AG04450 (cell line): ENCODE measurements around the gene EID2. TPM values are rescaled to one million over a fixed set of nuclear protein-coding genes. Genes with fewer than 3 reads are reported as not detected.

Experiments
- CTCF ChIA-PET: fragments of 300-600, 350-600 bp; formaldehyde crosslinking; extraction: SDS; loops from one replicate; lab custom pipeline; 2022; ENCODE audit warnings: antibody characterized with exemption, inconsistent platforms; lab: Charles Lee
- POLR2A ChIA-PET: fragments of 350-600 bp; formaldehyde crosslinking; extraction: SDS; loops from one replicate; lab custom pipeline; 2021; ENCODE audit warnings: antibody characterized with exemption, inconsistent platforms; lab: Yijun Ruan, JAX
- DNase-seq: peaks from one replicate; pipeline ENCODE4 v3.0.0-alpha.2; 2011; ENCODE audit warnings: low read depth, low spot score
- H3K27ac ChIP-seq: one replicate; pipeline ENCODE4 v1.5.1; 2012; ENCODE audit warnings: low read depth, low read length, control low read depth
- H3K27me3 ChIP-seq: one replicate; pipeline ENCODE4 v1.6.0; 2012; ENCODE audit warnings: low read length; ENCODE audit not compliant: control insufficient read depth, insufficient read depth
- H3K4me3 ChIP-seq: 2 replicates; pipeline ENCODE4 v1.5.1; 2011; ENCODE audit warnings: mild to moderate bottlenecking, low read depth, low read length, control low read depth
- H3K9me3 ChIP-seq: 2 replicates; pipeline ENCODE4 v1.5.1; 2012; ENCODE audit warnings: low read length; ENCODE audit not compliant: control insufficient read depth, insufficient read depth
- CTCF ChIP-seq: IDR thresholded peaks from 2 replicates; pipeline ENCODE4 v1.5.1; 2011; ENCODE audit warnings: low read depth, low read length, control low read depth, inconsistent platforms
- polyA plus RNA-seq: library from polyadenylated mRNA; depleted of rRNA; stranded (reverse); fragments of >200 nt; gene quantifications from 2 replicates; pipeline ENCODE4 v1.2.3, GENCODE V29; 2011

The EID2 gene
- polyA plus RNA-seq, 1 experiment = 11.5 TPM

DNA sequence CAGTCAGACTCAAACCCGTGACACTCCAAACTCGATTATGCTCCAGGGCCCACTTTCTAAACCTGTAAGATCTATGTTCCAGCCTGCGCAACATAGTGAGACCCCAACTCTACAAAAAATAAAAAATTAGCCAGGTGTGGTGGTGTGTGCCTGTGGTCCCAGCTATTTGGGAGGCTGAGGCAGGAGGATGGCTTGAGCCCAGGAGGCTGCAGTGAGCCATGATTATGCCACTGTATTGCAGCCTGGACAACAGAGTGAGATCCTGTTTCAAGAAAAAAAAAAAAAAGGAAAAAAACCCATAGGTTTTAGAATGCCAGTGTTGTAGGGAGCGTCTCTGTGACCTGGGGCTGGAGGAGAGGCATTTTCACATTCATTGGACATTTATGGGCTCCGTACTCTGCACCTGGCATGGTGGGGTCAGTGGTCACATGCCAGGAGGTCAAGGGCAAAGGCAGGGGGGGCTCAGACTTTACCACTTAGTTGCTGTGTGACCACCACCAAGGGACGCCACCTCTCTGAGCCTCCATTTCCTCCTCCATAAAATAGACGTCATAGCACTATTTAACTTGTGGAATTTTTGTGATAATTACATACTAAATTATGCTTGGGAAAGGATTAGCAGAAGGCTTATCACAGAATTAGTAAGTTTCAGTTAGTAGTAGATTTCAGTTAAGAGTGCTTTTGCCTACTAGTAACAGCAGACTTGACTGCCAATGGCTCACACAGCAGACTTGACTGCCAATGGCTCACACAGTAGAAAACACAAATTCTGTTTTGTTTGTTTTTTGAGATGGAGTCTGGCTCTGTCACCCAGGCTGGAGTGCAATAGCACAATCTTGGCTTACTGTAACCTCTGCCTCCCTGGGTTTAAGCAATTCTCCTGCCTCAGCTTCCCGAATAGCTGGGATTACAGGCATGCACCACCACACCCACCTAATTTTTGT lies 19.1 kb downstream of the EID2 start:
- no peak for TF ChIP-seq CTCF
- Histone ChIP-seq H3K27ac (no peak overlapping the region), H3K9me3 (no peaks in the 10 kb centered on the region; the same call in 1 of the 2 replicates), H3K27me3 (peaks cover 22% of the 10 kb centered on the region), H3K4me3 (no peak overlapping the region)
- POLR2A ChIA-PET = no interaction called here
- DNase-seq = no peak
- CTCF ChIA-PET = no interaction called here

DNA sequence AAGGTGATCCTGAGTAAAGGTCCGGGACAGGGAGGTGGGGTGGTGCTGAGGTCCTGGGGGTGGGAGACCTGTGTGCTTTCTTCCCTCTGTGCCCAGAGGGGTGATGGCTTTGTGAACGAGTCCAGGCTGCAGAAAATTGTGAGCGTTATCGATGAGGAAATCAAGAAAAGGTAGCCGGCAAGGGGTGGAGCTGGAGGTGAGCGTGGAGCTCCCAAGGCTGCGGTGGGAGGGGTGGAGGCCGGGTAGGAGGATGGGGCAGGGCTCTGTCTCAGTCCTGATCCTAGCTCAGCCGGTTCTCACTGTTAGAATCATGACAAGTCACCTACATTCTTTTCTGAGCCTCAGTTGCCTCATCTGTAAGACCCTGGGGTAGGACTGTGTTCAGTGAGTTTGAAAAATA lies 21.0 kb downstream of the EID2 start:
- ChIA-PET CTCF (no interaction called here), POLR2A (no interaction called here)
- peaks cover 40% of the 10 kb centered on the region for H3K27me3 ChIP-seq
- H3K4me3 ChIP-seq = no peak overlapping the region
- no peaks in the 10 kb centered on the region; the same call in 1 of the 2 replicates for H3K9me3 ChIP-seq
- H3K27ac ChIP-seq = no peak overlapping the region
- TF ChIP-seq CTCF = no peak
- DNase-seq = no peak

GRCh38 chr19:39518458-39518857 lies 21.5 kb downstream of the EID2 start:
- no peak overlapping the region for H3K27ac ChIP-seq
- no peak for TF ChIP-seq CTCF
- H3K4me3 ChIP-seq = no peak overlapping the region
- DNase-seq = no peak
- no peaks in the 10 kb centered on the region; the same call in 1 of the 2 replicates for H3K9me3 ChIP-seq
- POLR2A ChIA-PET = no interaction called here
- peaks cover 45% of the 10 kb centered on the region for H3K27me3 ChIP-seq
- CTCF ChIA-PET = no interaction called here

DNA sequence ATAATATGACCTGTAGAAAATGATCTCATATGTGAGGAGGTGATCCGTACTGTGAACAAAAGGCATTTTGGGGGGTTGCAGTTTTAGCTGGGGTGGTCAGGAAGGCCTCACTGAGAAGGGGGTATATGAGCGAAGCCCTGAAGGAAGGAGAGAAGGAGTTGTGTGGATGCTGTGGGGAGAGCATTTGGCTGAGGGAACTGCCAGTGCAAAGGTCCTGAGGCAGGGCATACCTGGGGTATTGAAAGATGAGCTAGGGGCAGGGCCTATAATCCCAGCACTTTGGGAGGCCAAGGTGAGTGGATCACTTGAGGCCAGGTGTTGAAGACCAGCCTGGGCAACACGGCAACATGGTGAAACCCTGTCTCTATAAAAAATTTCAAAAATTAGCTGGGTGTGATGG lies 22.5 kb downstream of the EID2 start:
- Histone ChIP-seq H3K27ac (no peak overlapping the region), H3K9me3 (no peaks in the 10 kb centered on the region; the same call in 1 of the 2 replicates), H3K4me3 (no peak overlapping the region), H3K27me3 (peaks cover 50% of the 10 kb centered on the region)
- ChIA-PET POLR2A (no interaction called here), CTCF (no interaction called here)
- TF ChIP-seq CTCF = no peak
- DNase-seq = no peak

GRCh38 chr19:39516270-39516669 lies 23.7 kb downstream of the EID2 start:
- H3K9me3 ChIP-seq = no peaks in the 10 kb centered on the region; the same call in 1 of the 2 replicates
- no peak overlapping the region for H3K4me3 ChIP-seq
- peaks cover 50% of the 10 kb centered on the region for H3K27me3 ChIP-seq
- no peak for DNase-seq
- CTCF ChIA-PET = interaction anchor here (0.6 to 1.4 kb wide), 2 partner anchors 15 to 18 kb away, joined by 4 read pairs; no protein-coding TSS in a partner anchor
- POLR2A ChIA-PET = no interaction called here
- H3K27ac ChIP-seq = no peak overlapping the region
- no peak for TF ChIP-seq CTCF
